HG03196 (cell line): Measurements from ENCODE around the gene WLS.
"Not testable (repeated sequence)": the region's sequence is repeated elsewhere in the genome, so short reads cannot be mapped to it uniquely, and the experiment has no call there.

Experiments
- ATAC-seq: cut with Tn5 transposase; IDR thresholded peaks from one replicate; pipeline ENCODE4 v1.9.1; 2021; ENCODE audit not compliant: unreplicated experiment

WLS gene

GRCh38 chr1:68201546-68202238 is 30.6 kb downstream of the WLS start:
- ATAC-seq: no peak

DNA sequence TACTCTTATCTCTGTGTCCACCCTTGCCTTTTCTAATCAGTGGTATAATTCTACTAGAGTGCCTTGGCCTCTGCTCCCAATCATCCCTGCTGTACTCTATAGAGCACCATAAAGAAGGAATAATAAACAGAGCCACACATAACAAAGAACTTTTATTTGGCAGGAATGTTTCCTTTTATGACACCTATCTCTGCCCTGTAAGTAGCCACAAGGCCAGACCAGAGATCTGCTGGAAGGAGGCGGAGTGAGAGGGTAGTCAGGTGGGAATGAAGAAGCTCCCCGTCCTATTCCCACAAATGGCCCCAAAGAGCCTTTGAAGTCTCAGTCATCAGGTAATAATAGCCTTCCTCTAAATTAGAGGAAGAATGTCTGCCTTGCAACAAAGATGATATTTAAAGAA is 32.7 kb downstream of the WLS start:
- no peak for ATAC-seq

DNA sequence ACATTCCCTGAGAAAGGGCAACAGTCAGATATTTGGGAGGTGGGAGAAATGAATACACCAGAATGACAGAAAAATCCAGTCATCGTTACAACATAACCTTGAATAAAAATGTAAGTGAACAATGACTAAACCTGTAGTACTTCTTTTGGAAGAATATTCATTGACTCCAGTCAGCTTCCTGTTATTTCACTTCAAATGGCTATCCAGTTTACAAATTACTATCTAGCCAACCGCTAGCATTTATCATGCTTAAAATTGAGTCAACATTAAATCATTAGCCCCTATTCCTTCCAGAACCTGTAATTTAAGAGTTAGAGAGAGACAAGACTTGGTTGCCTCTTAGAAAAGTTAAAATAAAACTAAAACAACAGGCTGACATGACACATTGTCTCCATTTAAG is 33.6 kb downstream of the WLS start:
- ATAC-seq: no peak

DNA sequence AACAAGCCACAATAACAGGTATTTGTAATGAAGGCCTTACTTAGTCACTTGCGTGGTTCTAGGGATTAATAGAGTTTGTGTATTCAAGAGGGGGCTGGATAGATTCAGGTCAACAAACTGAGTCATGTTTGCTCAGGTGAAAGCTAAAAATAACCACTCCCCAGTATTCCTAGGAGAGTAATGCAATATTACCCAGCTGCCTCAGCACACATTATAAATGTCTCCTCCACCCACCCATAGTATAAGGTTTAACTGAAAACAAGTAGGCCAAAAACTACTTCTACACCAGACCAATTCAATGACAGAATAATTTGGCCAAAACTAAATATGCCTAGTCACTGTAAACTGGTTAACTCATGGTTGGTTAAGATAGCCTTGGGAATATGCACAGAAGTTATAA is 34.4 kb downstream of the WLS start:
- no peak for ATAC-seq

GRCh38 chr1:68197461-68197860 is 34.9 kb downstream of the WLS start:
- ATAC-seq: no peak

DNA sequence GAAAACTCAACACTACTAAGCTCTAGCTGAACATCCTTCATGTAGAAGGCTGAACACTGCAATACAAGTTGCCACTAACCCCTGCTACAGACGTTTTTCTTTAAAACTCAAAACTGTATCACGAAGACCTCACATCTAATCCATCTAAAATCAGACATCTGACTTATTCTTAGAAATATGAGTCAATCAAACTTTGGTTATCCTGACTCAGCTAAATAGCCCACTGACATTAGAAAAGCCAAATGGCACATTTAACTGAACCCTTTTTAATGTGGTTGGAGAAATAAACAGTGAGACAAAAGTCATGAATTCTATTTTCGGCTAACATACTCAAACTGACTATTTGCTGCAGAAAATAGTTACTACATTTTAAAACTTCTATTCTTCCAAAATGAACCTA is 35.6 kb downstream of the WLS start:
- ATAC-seq: no peak

DNA sequence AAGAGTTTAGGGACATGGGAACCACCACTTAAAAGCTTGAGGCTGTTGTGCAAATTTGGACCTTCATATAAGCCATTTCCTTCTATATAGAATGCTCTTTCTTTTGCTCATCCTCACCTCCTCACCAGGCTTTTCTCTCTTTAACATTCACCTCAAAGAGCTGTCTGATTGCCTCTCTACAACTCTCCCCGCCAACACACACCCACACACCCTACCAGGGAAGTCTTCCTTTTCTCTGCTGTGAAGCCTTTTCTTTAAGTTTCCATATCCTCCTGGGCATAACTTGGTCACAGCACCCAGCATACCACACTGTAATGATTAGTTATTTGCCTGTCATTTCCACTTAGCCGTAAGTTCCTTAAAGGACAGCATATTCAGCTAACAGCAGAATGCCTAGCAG is 40.6 kb downstream of the WLS start:
- ATAC-seq: no peak

DNA sequence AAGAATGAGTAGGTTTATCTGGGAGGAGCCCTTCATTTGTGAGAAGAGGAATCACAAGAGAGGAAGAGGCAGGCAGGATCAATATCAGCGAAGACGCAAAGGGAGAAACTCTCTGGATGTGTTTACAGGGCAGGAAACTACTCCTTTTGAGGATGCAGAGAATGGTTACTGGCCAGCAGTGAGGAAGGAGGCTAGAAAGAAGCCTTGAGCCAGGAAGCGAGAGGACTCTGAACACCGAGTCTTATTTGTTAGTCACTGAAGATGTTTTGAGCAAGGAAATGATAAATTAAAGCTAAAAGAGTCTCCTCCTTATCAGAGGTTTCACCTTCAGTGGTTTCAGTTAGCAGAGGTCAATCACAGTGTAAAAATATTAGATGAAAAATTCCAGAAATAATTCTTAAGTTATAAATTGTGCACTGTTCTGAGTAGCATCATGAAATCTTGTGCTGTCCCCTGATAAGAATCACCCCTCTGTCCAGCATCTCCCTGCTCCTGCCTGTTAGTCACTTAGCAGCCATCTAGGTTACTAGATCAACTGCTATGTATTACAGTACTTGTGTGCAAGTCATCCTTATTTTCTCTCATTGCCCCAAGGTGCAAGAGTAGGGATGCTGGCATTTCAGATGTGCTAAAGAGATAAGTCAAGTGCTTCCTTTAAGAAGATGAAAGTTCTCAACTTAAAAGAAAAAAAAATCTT is 43.5 kb downstream of the WLS start:
- ATAC-seq: no peak

- ATAC-seq: no peak
Measured at GRCh38 chr1:68188060-68188538, 44.2 kb downstream of the WLS start.

DNA sequence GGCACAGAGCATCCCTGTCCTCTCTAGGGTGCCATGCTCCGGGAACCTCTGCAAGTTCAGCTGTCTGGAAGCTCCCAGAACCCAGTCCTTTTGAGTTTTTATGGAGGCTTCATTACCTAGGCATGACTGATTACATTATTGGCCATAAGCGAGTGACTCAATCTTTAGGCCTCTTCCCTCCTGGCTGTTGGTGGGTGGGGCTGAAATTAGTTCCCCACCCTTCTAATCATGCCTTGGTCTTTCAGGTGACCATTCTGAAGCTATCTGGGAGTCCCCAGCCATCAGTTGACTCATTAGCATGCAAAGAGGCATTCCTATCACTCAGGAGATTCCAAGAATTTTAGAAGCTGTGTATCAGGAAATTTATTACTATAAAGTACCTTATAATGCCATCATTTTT is 46.6 kb downstream of the WLS start:
- ATAC-seq: no peak

DNA sequence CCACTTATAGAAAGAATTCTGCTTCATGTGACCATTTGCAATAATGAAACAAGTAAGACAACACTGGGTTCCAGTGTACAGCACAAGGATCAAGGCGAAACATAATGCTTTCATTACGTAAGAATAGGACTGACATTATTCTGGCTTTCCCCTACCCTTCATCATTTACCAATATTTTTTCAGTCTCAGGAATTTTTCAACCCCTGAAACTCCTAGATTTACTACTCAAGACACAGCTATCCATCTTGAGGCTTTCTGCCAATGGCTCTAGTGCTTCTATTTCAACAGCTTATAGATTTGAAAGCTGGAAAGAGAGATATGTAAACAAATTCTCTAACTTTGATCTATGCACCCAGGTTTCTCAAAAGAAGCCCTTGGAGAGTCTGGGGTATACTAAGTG is 48.4 kb downstream of the WLS start:
- ATAC-seq: no peak

DNA sequence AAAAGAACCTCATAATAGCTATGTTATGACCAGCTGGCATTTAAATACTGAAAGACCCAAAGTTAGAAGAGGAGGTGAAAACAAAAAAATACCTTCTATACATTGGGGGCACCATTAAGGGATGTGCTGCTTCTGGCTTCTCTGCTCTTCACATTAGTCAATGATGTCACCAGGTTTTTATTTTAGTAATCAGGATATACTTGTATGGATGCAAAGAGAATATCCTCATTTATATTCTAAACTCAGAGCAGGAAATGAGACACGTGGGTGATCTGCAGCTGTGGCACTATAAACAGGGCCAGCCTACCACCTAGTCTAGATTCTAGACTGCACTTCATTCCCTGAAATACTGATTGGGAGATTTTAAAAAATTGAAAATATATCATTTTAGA is 51.2 kb downstream of the WLS start:
- ATAC-seq: peak; percentile 50

- peak; percentile 56 for ATAC-seq
Measured at GRCh38 chr1:68180441-68181164, 51.7 kb downstream of the WLS start.

GRCh38 chr1:68178821-68179490 is 53.4 kb downstream of the WLS start:
- ATAC-seq: peak; percentile 62

DNA sequence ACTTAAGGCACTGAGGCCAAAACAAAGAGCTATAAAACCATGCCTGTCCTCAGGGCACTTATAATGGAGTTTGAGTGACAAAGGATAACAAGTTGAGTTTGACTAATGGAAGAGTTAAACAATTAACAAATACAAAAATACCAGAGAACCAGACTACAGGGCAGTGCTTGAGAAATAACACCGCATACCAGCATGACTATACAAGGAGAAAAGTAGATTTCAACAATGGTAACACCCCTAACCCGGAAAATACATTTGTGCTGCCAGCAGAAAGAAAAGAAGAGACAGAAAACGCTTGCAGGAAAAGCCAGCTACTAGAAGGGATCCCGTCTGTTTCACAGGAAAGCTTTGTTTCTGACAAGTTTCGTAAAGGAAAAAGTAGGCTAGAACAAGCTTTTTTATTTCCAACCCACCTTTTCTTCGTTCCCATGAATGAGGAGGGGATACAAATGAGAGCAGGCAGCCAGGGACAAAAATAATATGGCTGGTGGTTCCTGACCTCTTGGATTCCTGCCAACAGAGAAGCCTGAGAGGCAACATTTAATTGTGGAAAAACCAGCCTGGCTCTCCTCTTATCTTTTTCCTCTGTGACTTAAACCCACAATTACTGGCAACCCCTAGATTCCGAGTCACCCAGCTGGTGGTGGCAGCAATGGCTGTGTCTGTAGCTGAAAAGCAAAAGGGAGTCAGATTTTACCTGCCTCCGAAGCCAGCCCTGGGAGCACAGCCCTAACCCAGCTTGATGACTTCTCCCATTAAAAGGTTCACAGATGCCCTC is 56.5 kb downstream of the WLS start:
- ATAC-seq: no peak

GRCh38 chr1:68174738-68175113 is 57.6 kb downstream of the WLS start:
- no peak for ATAC-seq

DNA sequence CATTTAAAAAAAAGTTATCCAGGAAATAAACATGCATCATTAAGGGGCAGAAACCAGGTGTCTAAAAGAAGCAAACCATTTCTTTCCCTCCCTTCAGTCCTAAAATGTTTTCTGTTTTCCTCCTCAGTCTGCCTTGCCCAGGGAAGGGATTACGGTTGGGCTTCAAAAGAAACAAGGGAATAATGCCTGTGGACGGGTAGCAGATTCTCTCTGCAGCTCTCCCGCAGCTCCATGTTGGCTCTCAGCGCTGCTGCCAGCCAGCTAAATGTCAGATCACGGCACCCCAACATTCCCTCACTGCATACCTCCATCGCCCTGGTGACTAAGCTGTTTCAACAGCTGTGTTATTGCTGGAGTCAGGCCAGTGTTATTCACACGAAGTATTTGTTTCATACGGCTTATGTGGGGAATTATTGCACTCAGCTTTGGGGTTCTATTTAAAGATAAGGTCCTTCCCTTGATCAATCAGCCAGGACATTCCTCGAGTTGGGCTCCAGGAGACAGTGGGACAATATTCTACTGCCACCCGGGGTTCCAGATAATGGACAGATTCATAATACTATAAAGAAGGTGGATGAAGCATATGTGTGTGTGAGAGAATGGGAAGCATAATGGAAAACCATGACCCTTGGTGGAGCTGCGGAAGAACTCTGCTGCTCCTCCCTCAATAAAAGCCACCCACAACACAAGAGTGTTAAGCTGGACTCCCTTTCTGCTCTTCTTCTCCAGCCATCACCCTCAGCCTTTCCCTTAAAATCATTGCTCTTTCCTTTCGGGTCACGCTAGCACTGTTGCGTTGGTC is 58.2 kb downstream of the WLS start:
- no peak for ATAC-seq

DNA sequence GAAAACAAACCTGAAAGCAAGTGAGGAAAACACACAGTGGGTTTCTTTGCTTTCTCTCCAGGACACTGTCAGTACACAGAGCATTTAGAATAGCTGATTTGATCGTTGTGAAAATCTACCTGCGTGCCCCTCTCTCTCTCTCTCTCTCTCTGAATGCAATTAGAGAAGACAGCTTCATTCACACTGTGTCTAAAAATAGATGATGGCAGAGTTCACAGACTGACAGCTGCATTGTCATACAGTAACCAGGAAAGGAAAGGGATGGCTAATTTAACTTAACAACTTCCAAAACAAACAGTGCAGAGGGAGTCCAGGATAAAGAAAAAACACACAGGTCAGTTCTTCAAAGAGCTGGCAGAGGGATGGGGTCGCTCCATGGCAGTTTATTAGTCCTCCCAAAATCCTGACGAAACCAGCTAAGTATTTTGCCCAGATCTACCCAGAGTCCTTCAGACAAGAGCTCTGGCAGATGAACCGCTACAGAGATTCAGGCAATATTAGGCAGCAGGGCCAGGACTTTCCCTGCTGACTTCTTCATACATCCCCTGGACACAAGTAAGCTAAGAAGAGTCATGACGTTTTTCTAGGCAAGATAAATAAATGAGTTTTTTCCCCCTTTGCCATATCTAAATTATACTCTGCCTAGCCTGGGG is 58.9 kb downstream of the WLS start:
- ATAC-seq: no peak

GRCh38 chr1:68171795-68172194 is 60.5 kb downstream of the WLS start:
- not testable (repeated sequence) for ATAC-seq
